ENCODE measurements around the gene UMODL1. TPM values are rescaled to one million over a fixed set of nuclear protein-coding genes. Genes with fewer than 3 reads are reported as not detected.

The UMODL1 gene
- total RNA-seq, 1 experiment from 2014 or later: 0.20 TPM

GRCh38 chr21:42048870-42049577, 22.1 kb upstream of the UMODL1 start:
- H3K27me3 ChIP-seq (replicated peaks; ENCODE audit: control insufficient read depth, insufficient read depth, low read length): no peaks in the 10 kb centered on the region
- no peaks in the 10 kb centered on the region for H3K4me1 ChIP-seq
- H3K36me3 ChIP-seq (ENCODE audit: control insufficient read depth, insufficient read depth, low read length): no peaks in the 10 kb centered on the region
- H3K9me3 ChIP-seq: no peaks in the 10 kb centered on the region
- no TSS peak for BruUV-seq (replicated peaks)
- ChIA-PET CTCF (no interaction called here), POLR2A (no interaction called here)
- H3K27me3 Mint-ChIP-seq (ENCODE audit: insufficient read depth, unreplicated experiment): no peaks in the 10 kb centered on the region
- no peak overlapping the region for H3K4me3 ChIP-seq (ENCODE audit: low read depth, low read length)
- no peaks in the 10 kb centered on the region for H3K9me3 Mint-ChIP-seq (ENCODE audit: unreplicated experiment)
- no peak overlapping the region for H3K4me3 Mint-ChIP-seq (ENCODE audit: unreplicated experiment)
- intact Hi-C loops (cut with micrococcal nuclease; ENCODE audit: unreplicated experiment): no loop called here
- no peak for DNase-seq
- H3K27ac Mint-ChIP-seq (ENCODE audit: unreplicated experiment): peak overlapping the region; percentile 75
- peaks cover 4% of the 10 kb centered on the region for H3K36me3 Mint-ChIP-seq (ENCODE audit: insufficient read depth, unreplicated experiment)
- no peaks in the 10 kb centered on the region for H3K4me1 Mint-ChIP-seq (ENCODE audit: low read depth, unreplicated experiment)
- TF ChIP-seq CTCF (IDR thresholded peaks at IDR 0.05; ENCODE audit: insufficient read depth in 1 of 2, low read depth in 1 of 2, low read length in 1 of 2, severe bottlenecking in 1 of 2, unreplicated experiment in 1 of 2): no peak

GRCh38 chr21:42049578-42050430, 21.3 kb upstream of the UMODL1 start:
- Histone ChIP-seq H3K27me3 (replicated peaks; ENCODE audit: control insufficient read depth, insufficient read depth, low read length) (no peaks in the 10 kb centered on the region), H3K9me3 (no peaks in the 10 kb centered on the region), H3K4me3 (ENCODE audit: low read depth, low read length) (no peak overlapping the region), H3K36me3 (ENCODE audit: control insufficient read depth, insufficient read depth, low read length) (no peaks in the 10 kb centered on the region), H3K4me1 (no peaks in the 10 kb centered on the region)
- Mint-ChIP-seq H3K27ac (ENCODE audit: unreplicated experiment) (peak overlapping the region; percentile 75), H3K9me3 (ENCODE audit: unreplicated experiment) (no peaks in the 10 kb centered on the region), H3K36me3 (ENCODE audit: insufficient read depth, unreplicated experiment) (peaks cover 4% of the 10 kb centered on the region), H3K4me1 (ENCODE audit: low read depth, unreplicated experiment) (no peaks in the 10 kb centered on the region), H3K27me3 (ENCODE audit: insufficient read depth, unreplicated experiment) (no peaks in the 10 kb centered on the region), H3K4me3 (ENCODE audit: unreplicated experiment) (no peak overlapping the region)
- no TSS peak for BruUV-seq (replicated peaks)
- no peak for TF ChIP-seq CTCF (IDR thresholded peaks at IDR 0.05; ENCODE audit: insufficient read depth in 1 of 2, low read depth in 1 of 2, low read length in 1 of 2, severe bottlenecking in 1 of 2, unreplicated experiment in 1 of 2)
- POLR2A ChIA-PET: no interaction called here
- no peak for DNase-seq
- CTCF ChIA-PET: interaction anchor here (1.0 kb wide), 1 partner anchor 67 kb away, joined by 3 read pairs; no protein-coding TSS in a partner anchor
- intact Hi-C loops (cut with micrococcal nuclease; ENCODE audit: unreplicated experiment): no loop called here

GRCh38 chr21:42051788-42052187, 19.3 kb upstream of the UMODL1 start:
- ChIA-PET POLR2A (no interaction called here), CTCF (no interaction called here)
- peaks cover 11% of the 10 kb centered on the region for H3K36me3 Mint-ChIP-seq (ENCODE audit: insufficient read depth, unreplicated experiment)
- BruUV-seq (replicated peaks): no TSS peak
- no peak overlapping the region for H3K27ac Mint-ChIP-seq (ENCODE audit: unreplicated experiment)
- no peak overlapping the region for H3K4me3 Mint-ChIP-seq (ENCODE audit: unreplicated experiment)
- TF ChIP-seq CTCF (IDR thresholded peaks at IDR 0.05; ENCODE audit: insufficient read depth in 1 of 2, low read depth in 1 of 2, low read length in 1 of 2, severe bottlenecking in 1 of 2, unreplicated experiment in 1 of 2): no peak
- Histone ChIP-seq H3K27me3 (replicated peaks; ENCODE audit: control insufficient read depth, insufficient read depth, low read length) (no peaks in the 10 kb centered on the region), H3K4me1 (peaks cover 16% of the 10 kb centered on the region), H3K4me3 (ENCODE audit: low read depth, low read length) (no peak overlapping the region), H3K9me3 (no peaks in the 10 kb centered on the region), H3K36me3 (ENCODE audit: control insufficient read depth, insufficient read depth, low read length) (no peaks in the 10 kb centered on the region)
- DNase-seq: no peak
- H3K27me3 Mint-ChIP-seq (ENCODE audit: insufficient read depth, unreplicated experiment): no peaks in the 10 kb centered on the region
- H3K9me3 Mint-ChIP-seq (ENCODE audit: unreplicated experiment): no peaks in the 10 kb centered on the region
- H3K4me1 Mint-ChIP-seq (ENCODE audit: low read depth, unreplicated experiment): peaks cover 9% of the 10 kb centered on the region
- intact Hi-C loops (cut with micrococcal nuclease; ENCODE audit: unreplicated experiment): no loop called here
